NCI-H748 treated with DMSO at 0.1 percent for 48 hours (cell line): ENCODE results near the gene CDKN1C.
A peak's percentile ranks its signal among the peaks of the same experiment; 100 is the strongest.
"Not testable (repeated sequence)": the region's sequence is repeated elsewhere in the genome, so short reads cannot be mapped to it uniquely, and the experiment has no call there.

Experiments
- DNase-seq: peaks from one replicate; lab custom pipeline; 2025; lab: John Stamatoyannopoulos, UW

The CDKN1C gene

DNA sequence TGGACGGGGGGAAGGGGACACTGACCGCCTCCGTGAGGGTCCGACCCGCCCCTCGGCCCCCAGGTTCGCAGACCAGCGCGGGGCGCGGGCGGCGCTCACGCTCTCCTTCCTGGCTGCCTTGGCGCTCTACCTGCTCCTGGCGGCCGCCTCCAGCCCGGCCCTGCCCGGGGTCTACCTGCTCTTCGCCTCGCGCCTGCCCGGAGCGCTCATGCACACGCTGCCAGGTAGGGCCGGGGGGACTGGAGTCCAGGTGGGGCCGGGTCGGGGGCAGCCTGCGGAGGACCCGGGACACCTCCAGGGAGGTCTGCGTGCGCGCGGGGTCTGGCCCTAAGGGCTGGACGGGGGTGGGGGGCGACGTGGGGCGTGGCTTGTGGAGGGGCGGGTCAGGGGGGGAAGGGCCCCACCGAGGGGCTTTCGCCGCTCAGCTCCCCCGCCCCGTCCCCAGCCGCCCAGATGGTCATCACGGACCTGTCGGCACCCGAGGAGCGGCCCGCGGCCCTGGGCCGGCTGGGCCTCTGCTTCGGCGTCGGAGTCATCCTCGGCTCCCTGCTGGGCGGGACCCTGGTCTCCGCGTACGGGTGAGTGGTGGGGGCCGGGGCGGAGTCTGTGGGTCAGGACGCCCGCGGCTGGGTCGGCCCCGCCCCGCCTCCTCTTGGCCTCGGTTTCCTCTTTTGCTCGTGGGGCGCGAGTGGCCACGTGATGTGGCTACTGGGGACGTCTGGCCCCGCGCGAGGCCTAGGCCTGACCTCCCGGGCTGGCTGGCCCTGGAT is 23.7 kb upstream of the CDKN1C start:
- no peak for DNase-seq

DNA sequence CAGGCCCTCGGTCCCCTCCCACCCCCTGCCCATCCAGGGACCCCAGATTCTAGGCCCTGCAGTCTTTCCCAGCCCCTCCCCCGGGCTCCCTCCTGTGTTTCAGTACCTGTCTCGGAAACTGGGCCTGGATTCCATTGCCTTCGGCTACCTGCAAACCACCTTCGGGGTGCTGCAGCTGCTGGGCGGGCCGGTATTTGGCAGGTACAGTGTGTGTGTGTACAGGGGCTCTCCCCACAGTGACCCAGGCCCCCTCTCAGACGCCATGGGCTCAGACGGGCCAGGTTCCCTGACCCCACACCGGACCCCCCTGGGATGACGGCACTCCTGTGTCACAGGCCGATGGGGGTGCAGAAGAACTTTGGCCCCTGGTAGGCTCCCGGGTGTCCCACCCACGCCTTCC is 22.6 kb upstream of the CDKN1C start:
- DNase-seq: no peak

DNA sequence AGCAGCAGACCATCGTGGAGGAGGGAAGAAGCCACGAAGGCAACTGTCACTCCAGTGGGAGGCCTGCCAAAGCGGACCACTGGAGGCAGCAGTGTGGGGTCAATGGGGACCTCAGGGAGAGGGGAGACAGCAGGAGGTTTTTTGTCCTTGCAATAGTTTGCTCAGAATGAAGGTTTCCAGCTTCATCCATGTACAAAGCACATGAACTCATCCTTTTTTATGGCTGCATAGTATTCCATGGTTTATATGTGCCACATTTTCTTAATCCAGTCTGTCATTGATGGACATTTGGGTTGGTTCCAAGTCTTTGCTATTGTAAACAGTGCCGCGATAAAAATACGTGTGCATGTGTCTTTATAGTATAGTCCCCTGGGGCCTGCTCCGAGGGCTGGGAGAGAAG is 19.7 kb upstream of the CDKN1C start:
- not testable (repeated sequence) for DNase-seq

DNA sequence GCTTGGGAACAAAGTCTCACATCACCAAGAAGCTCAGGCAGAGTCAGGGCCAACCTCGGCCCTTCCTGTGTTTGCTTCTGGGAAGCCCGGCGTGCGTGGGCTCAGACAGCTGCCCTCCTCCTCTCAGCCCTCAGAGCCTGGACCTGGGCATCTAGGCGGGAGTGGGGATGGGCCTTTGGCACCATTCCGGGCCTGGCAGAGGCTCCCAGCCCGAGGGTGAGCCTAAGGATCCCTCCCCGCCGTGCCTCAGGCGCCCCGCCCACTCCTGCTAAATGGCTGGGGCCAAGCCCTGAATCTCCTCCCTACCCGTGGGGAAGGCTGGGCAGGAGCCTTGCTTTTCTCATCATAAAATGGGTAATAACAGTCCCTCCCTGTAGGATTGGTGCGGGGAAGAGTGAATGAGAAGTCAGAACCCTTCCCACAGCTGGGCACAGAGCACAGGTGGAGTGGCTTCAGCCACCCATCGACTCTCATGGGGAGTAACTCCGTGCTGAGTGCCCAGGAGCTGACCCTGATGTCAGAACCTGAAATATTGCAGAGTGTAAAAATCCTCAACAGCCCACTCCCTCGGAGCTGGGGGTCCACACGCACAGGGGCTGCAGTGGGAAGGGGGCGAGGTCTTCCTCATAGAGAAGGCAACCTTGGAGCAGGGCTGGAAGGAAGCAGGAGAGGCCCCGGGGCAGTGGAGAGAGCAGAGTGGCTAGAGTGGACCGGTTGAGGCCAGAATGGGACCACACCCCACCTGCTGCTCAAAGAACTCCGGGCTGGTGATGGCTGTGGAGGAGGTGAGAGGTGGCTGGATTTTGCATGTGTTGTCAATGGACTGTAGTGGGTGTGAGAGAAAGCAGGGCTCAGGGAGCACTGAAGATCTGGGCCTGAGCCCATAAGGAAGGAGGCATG is 18.8 kb upstream of the CDKN1C start:
- no peak for DNase-seq

GRCh38 chr11:2903672-2904011 is 18.1 kb upstream of the CDKN1C start:
- DNase-seq: no peak

DNA sequence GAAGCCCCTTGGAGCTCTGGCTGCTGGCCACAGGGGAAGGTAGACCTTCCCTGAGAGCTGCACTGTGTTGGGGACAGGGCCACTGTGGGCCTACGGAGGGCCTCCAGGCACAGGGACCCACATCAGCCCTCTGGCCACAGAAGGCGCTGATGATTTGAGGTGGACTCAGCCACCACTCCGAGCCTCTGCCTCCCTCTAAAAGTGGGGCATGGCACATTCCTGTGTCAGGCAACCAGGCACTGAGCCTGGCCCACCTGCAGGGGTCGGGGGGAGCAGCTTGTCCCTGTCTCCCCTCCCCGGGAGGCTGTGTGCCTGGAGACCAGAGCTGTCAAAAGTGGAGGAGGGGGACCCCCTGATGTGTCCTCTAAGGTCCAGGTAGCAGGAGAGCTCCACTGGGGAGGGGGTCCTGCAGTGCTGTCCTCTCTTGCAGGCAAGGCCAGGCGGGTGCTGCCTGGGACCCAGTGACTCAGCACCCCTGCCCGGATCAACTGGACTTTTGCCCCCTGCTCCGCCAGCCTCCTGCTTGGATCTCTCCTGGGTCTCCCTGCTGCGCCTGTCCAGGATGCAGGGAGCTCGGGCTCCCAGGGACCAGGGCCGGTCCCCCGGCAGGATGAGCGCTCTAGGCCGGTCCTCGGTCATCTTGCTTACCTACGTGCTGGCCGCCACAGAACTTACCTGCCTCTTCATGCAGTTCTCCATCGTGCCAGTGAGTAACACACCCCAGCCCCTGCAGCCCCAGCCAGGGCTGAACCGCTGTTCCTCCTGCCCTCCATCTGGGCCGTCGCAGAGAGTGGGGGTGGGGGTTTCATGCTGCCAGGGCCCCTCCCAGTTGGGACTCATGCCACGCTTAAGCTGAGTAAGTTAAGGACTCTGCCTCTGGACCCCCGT is 17.5 kb upstream of the CDKN1C start:
- DNase-seq: no peak

- peak; percentile 82 for DNase-seq
Observed at GRCh38 chr11:2901854-2902783, 16.5 kb upstream of the CDKN1C start.

DNA sequence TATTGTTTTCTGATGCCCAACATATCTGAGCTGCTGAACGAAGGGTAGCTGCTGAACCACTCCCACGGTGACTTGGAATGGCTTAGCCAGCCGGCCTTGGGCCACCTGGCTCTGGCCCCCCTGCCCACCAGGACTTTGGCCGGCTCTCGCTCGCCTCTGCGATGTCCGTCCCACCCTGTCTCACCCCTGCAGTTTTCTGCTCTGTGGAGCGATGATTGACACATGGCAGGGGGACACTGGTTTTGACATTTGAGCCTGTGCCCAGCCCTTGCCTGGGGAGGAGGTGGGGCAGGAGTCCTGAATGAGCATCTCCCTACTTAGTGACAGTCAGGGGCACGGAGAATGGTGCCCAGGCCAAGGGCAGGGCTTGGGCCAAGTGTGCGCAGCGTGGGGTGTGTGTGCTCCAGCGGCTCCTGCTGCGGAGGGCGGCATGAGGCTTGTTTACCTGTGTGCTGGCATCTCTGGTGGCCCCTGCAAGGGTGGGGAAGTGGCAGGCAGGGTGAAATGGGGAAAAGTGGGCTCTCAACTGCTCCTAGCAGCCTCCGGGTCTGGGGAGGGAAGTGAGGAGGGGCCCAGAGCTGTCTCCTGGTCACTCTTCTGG is 15.7 kb upstream of the CDKN1C start:
- DNase-seq: no peak

DNA sequence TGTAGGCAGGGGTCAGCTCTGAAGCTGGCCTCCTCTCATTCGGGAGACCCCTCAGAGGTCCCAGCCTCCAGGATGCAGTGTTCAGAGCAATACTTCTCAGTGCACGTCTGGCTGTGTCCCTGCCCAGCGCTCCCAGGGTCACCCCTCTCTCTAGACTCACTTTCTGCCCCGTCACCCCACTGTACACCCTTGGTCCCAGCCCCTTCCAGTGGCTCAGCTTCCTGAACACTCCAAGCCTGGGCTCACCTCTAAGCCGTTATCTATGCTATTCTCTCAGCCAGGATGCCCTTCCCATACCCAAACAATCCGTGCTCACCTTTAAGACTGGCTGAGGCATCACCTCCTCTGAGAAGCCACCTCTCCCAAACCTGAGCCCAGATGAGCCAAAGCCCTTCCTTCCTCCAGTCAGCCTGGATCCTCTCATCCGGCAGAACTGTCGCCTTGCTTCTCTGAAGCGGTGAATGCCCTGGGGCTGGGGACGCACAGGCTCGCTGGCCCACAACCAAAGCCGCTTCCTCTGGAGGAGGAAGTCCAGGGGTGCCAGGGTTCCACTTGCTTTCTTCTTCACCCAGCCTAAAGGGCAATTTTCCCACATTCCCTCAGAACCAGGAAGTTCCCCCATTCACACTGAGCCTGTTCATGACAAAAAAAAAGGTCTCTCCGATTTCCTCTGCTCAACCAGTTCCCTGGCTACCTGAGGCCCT is 13.7 kb upstream of the CDKN1C start:
- no peak for DNase-seq

DNA sequence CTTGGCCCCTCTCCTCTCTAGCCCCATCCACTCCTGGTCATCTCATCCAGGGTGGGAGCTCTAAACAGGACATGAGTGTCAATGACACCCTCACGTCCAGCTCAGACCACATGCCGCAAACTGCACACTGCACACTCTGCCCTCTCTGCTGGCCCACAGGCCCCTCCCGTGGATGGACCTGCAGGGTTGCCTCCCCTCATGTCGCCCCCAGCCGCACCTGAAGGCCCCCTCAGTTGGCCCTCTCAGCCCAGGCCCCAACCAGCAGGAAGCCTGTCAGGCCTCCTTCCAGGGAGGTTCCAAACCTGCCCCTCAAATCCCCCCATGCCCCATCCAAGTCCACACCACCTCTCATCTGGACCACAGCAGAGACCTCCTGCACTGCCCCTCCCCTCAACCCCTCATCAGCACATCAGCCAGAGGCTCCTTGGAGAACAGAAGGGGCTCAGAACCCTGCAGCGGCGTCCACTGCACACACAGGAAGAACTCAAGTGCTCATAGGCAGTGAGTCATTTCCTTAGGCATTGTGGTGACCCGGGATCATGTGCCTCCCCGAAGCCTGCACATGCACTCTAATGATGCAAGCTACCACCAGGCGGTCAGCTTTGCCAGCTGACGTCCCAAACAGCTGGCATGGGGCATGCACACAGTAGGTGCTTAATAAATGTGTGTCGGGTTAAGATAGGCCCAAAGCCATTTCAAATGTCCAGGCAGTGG is 12.9 kb upstream of the CDKN1C start:
- DNase-seq: no peak

GRCh38 chr11:2897048-2897447 is 11.5 kb upstream of the CDKN1C start:
- DNase-seq: no peak

DNA sequence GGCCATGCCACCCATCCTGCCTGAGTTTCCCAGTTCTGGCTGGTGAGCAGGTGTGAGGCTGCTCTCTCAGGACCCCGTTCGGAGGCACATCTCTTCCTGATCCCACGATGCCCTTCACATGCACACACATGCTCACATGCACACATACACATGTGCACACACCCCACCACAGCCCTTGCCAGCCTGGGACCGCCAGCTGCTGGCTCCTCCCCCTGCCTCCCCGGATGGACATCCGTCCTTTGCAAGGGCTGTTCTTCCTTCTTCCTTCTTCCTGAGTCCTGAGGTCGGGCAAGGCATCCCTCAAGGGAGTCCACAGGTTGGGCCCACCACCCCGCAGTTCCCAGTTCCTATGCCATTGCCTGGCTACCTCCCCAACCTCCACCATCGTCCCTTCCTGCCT is 10.5 kb upstream of the CDKN1C start:
- no peak for DNase-seq

- no peak for DNase-seq
Observed at GRCh38 chr11:2893935-2894334, 8.4 kb upstream of the CDKN1C start.

DNA sequence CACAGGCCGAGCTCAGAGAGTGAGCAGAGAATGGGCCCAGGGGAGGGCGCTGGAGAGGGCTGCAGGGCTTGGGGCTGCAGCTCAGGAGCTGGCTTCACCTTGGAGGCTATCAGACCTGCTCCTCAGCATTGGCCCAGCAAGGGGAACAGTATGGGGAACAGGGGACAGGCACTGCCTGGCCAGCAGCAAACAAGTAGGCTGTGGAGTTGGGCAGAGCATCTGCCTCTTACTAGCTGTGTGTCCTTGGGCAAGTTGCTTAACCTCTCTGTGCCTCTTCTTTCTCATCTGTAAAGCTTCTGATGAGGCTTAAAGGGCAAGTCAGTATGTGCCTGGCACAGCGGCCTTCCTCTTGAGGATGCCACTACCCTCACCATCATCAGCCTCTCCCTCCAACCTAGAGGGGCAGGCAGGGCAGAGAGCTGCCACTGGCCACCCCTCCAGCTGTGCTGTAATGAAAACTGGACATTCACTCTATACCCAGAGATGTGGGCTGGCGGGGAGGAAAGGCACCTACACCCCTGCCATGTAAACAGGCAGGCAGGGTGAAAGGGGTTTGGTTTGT is 7.5 kb upstream of the CDKN1C start:
- no peak for DNase-seq

GRCh38 chr11:2892215-2892966 is 6.8 kb upstream of the CDKN1C start:
- DNase-seq: peak; percentile 23

DNA sequence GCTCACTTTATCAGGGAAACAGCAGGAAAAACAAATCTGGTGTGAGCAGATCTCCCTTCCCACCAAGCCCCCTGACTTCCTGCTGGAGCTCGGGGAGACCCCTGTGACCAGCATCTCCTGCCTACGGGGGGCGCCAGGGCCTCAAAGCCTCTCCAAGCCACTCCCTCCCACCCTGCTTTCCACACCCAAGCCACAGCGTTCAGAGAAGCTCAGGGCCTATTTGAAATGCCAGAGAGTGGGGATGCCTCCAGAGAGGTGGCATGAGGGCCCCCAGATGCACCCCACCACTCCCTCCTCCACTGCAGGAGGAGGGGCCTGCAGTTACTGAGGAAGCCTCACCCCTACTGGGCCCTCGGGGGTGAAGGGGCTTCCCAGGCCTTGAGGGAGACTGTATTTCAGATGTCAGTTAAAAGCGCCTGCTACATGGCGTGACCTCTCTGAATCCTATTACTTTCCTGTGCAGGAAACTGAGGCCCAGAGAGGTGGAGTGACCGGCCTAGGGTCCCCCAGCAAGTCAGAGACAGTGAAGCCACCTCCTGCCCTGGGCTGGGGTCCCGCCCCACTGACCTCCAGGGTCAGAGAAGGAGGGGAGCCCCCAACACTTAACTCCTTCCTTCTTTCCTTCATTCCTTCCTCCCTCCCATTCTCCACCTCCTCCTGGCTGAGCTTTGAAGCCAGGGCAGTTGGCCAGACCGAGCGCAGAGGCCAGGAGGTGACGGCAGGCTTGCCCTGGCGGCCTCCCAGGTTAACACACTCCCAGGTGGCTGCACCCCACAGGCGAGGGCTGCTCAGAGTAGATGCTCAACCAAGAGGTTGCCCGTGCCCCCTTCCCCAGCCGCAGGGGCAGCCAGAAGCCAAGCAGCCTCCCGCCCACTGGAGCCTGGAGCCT is 6.0 kb upstream of the CDKN1C start:
- DNase-seq: no peak
